Measurements from ENCODE around the gene SYNE3.
A peak's percentile ranks its signal among the peaks of the same experiment; 100 is the strongest.

SYNE3 gene

GRCh38 chr14:95499354-95499750 is 17.1 kb downstream of the SYNE3 start:
- DNase-seq (ENCODE audit: low read depth), result no peak
- H3K4me3 ChIP-seq (ENCODE audit: low read depth, low read length), result no peak overlapping the region
- TF ChIP-seq CTCF (IDR thresholded peaks at IDR 0.05; ENCODE audit: insufficient read depth, low read depth, low read length, missing control alignments), result no peak

DNA sequence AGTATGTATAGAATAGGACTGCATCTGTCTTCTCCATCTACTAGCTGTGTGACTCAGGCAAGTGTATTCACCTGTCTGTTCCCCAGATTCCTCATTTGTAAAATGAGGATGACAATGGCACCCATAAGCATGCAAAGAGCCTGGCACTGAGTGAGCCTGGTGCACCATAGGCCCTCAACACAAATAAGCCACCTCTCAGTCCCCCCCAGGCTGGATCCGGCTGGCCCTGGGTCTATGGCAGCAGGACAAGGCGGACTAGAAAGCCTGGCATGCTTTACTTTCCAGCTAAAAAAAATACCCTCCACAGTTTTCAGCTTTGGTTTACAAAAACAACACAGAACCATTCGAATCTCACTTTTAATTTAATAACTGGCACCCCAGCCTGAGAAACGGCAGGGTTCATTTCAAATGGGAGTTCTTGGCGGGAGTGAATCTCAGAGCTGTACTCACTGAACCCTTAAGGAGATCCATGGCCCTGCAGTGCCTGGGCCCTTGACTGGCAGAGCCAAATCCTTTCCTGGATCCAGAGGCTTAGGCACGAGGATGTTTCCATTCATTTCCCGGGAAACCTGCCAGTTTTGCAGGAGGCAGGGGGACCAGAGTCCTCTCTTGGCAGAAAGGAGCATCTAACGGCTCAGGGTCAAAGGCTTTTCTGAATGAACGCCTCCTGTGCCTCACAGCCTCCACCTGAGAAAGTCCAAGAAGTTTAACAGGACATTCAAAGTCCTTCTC is 17.7 kb downstream of the SYNE3 start:
- no peak overlapping the region for H3K4me3 ChIP-seq (ENCODE audit: low read depth, low read length)
- TF ChIP-seq CTCF (IDR thresholded peaks at IDR 0.05; ENCODE audit: insufficient read depth, low read depth, low read length, missing control alignments), result no peak
- no peak for DNase-seq (ENCODE audit: low read depth)

- no peak for TF ChIP-seq CTCF (IDR thresholded peaks at IDR 0.05; ENCODE audit: insufficient read depth, low read depth, low read length, missing control alignments)
- 0 out of 2 replicates have a peak overlapping the region, but pooled peaks have one; percentile 3 for H3K4me3 ChIP-seq (ENCODE audit: low read depth, low read length)
- peak; percentile 77 for DNase-seq (ENCODE audit: low read depth)
Observed at GRCh38 chr14:95497561-95498011, 18.9 kb downstream of the SYNE3 start.

- peak overlapping the region; percentile 48 for H3K4me3 ChIP-seq (ENCODE audit: low read depth, low read length)
- no peak for DNase-seq (ENCODE audit: low read depth)
- TF ChIP-seq CTCF (IDR thresholded peaks at IDR 0.05; ENCODE audit: insufficient read depth, low read depth, low read length, missing control alignments), result no peak
Observed at GRCh38 chr14:95496690-95497259, 19.7 kb downstream of the SYNE3 start.

GRCh38 chr14:95496111-95496681 is 20.3 kb downstream of the SYNE3 start:
- TF ChIP-seq CTCF (IDR thresholded peaks at IDR 0.05; ENCODE audit: insufficient read depth, low read depth, low read length, missing control alignments), result no peak
- peak; percentile 38 for DNase-seq (ENCODE audit: low read depth)
- peak overlapping the region; percentile 48 for H3K4me3 ChIP-seq (ENCODE audit: low read depth, low read length)

DNA sequence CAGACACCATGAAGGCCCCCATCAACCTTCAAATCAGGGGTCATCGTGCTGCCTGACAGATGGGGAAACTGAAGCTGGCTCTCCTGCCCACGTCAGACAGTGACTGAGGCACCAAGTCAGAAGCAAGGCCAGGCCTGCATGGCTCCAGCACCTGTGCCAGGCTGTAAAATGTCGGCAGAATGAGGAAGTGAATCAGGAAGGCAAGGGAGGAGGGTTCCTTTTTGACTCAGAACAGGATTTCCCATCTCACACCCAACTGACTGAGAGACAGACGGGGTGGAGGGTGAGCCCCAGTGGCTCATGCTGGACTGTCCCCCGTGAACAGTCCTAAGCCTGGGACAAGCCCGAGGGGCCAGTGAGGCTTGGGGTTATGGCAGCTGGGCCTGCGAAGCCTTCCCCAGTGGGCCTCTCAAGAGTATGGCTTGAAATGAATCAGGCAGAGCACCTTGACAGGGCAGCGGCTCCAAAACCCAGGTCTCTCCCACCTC is 20.9 kb downstream of the SYNE3 start:
- H3K4me3 ChIP-seq (ENCODE audit: low read depth, low read length), result peak overlapping the region; percentile 48
- peak; percentile 92 for DNase-seq (ENCODE audit: low read depth)
- TF ChIP-seq CTCF (IDR thresholded peaks at IDR 0.05; ENCODE audit: insufficient read depth, low read depth, low read length, missing control alignments), result no peak
